ENCODE results near the gene HRCT1.

GRCh38 chr9:35948901-35949318 lies 42.9 kb downstream of the HRCT1 start:
- TF ChIP-seq CTCF (IDR thresholded peaks at IDR 0.05; ENCODE audit: low read length) (no peak), EZH2 (IDR thresholded peaks at IDR 0.05; ENCODE audit: borderline replicate concordance, low read length) (no peak)

Data from OCI-LY1 (cell line).